H9 (cell line): ENCODE measurements around the gene CCDC116. TPM values are rescaled to one million over a fixed set of nuclear protein-coding genes. Genes with fewer than 3 reads are reported as not detected.

Experiments used
- DNase-seq: peaks from one replicate; pipeline ENCODE4 v3.0.0-alpha.2; 2017
- H2AFZ ChIP-seq: one replicate; pipeline ENCODE4 v1.6.1; 2013; ENCODE audit warnings: mild to moderate bottlenecking, low read length, control low read depth, moderate library complexity
- H2AK5ac ChIP-seq: 2 replicates; pipeline ENCODE4 v1.6.1; 2013; ENCODE audit warnings: low read length, control low read depth, mixed read lengths; ENCODE audit not compliant: insufficient read length
- H2BK120ac ChIP-seq: one replicate; pipeline ENCODE4 v1.6.1; 2013; ENCODE audit warnings: low read depth, mild to moderate bottlenecking, low read length, control low read depth, inconsistent platforms; ENCODE audit not compliant: poor library complexity, severe bottlenecking
- H2BK12ac ChIP-seq: 2 replicates; pipeline ENCODE4 v1.6.1; 2013; ENCODE audit warnings: low read length, control low read depth, mixed read lengths, low read depth; ENCODE audit not compliant: insufficient read length
- H2BK15ac ChIP-seq: 2 replicates; pipeline ENCODE4 v1.6.1; 2013; ENCODE audit warnings: low read depth, low read length, control low read depth
- H2BK20ac ChIP-seq: one replicate; pipeline ENCODE4 v1.6.1; 2013; ENCODE audit warnings: low read depth, mild to moderate bottlenecking, low read length, control low read depth, inconsistent platforms; ENCODE audit not compliant: poor library complexity, severe bottlenecking
- H2BK5ac ChIP-seq: 2 replicates; pipeline ENCODE4 v1.6.1; 2013; ENCODE audit warnings: low read length, control low read depth, mixed read lengths; ENCODE audit not compliant: insufficient read length
- H3K14ac ChIP-seq: 2 replicates; pipeline ENCODE4 v1.6.1; 2013; ENCODE audit warnings: low read length, control low read depth; ENCODE audit not compliant: insufficient read depth
- H3K18ac ChIP-seq: 2 replicates; pipeline ENCODE4 v1.6.1; 2013; ENCODE audit warnings: low read depth, mild to moderate bottlenecking, mixed read lengths, low read length, control low read depth; ENCODE audit not compliant: insufficient read length
- H3K23ac ChIP-seq: 2 replicates; pipeline ENCODE4 v1.6.1; 2013; ENCODE audit warnings: low read length, control low read depth, mixed read lengths, low read depth; ENCODE audit not compliant: insufficient read length
- H3K23me2 ChIP-seq: 2 replicates; pipeline ENCODE4 v1.6.1; 2013; ENCODE audit warnings: low read depth, mild to moderate bottlenecking, mixed read lengths, low read length, control low read depth; ENCODE audit not compliant: insufficient read length, poor library complexity, severe bottlenecking
- H3K27ac ChIP-seq: 2 replicates; pipeline ENCODE4 v1.5.1; 2013; ENCODE audit warnings: low read length, control low read depth, mixed read lengths, low read depth; ENCODE audit not compliant: insufficient read length
- H3K27me3 ChIP-seq: 2 replicates; pipeline ENCODE4 v1.6.1; 2013; ENCODE audit warnings: low read length, control low read depth, inconsistent platforms; ENCODE audit not compliant: insufficient read depth
- H3K4ac ChIP-seq: 2 replicates; pipeline ENCODE4 v1.6.1; 2013; ENCODE audit warnings: low read depth, mild to moderate bottlenecking, control low read depth, inconsistent platforms, low read length, moderate library complexity
- H3K4me1 ChIP-seq: 2 replicates; pipeline ENCODE4 v1.6.1; 2013; ENCODE audit warnings: low read length, control low read depth, inconsistent platforms; ENCODE audit not compliant: insufficient read depth
- H3K4me2 ChIP-seq: 2 replicates; pipeline ENCODE4 v1.6.1; 2013; ENCODE audit warnings: low read length, control low read depth, mixed read lengths; ENCODE audit not compliant: insufficient read length, insufficient read depth
- H3K56ac ChIP-seq: 2 replicates; pipeline ENCODE4 v1.6.1; 2013; ENCODE audit warnings: low read depth, mild to moderate bottlenecking, mixed read lengths, low read length, control low read depth; ENCODE audit not compliant: insufficient read length
- H3K79me1 ChIP-seq: 2 replicates; pipeline ENCODE4 v1.6.1; 2013; ENCODE audit warnings: low read depth, mild to moderate bottlenecking, moderate library complexity, low read length, control low read depth, inconsistent platforms; ENCODE audit not compliant: insufficient read depth, poor library complexity, severe bottlenecking
- H3K79me2 ChIP-seq: 2 replicates; pipeline ENCODE4 v1.6.1; 2013; ENCODE audit warnings: low read length, control low read depth, inconsistent platforms; ENCODE audit not compliant: insufficient read depth
- H3K9ac ChIP-seq: 2 replicates; pipeline ENCODE4 v1.6.1; 2013; ENCODE audit warnings: low read length, control low read depth, mixed read lengths; ENCODE audit not compliant: insufficient read length; ENCODE audit errors: extremely low read depth
- H3K9me3 ChIP-seq: one replicate; pipeline ENCODE4 v1.6.1; 2013; ENCODE audit warnings: low read depth, low read length, inconsistent platforms; ENCODE audit not compliant: control insufficient read depth
- H3T11ph ChIP-seq: one replicate; pipeline ENCODE4 v1.6.1; 2013; ENCODE audit warnings: mild to moderate bottlenecking, low read length, control low read depth, inconsistent platforms
- H4K20me1 ChIP-seq: one replicate; pipeline ENCODE4 v1.6.1; 2013; ENCODE audit not compliant: control insufficient read depth, insufficient read length, insufficient read depth
- H4K5ac ChIP-seq: 2 replicates; pipeline ENCODE4 v1.6.1; 2013; ENCODE audit warnings: low read depth, mild to moderate bottlenecking, mixed read lengths, low read length, control low read depth; ENCODE audit not compliant: insufficient read length
- H4K8ac ChIP-seq: replicated peaks from 2 replicates; pipeline ENCODE4 v1.6.1; 2013; ENCODE audit warnings: low read length, control low read depth, mixed read lengths, low read depth; ENCODE audit not compliant: insufficient read length
- H4K91ac ChIP-seq: 2 replicates; pipeline ENCODE4 v1.6.1; 2013; ENCODE audit warnings: low read depth, mild to moderate bottlenecking, moderate library complexity, mixed read lengths, low read length, control low read depth; ENCODE audit not compliant: insufficient read length
- H3K27ac Mint-ChIP-seq, 3 experiments: 2 replicates in 2 of 3; 3 replicates in 1 of 3; pipeline ENCODE4 v1.8.0; 2020 to 2021; ENCODE audit warnings: mixed read lengths in 3 of 3, mild to moderate bottlenecking in 1 of 3, moderate library complexity in 1 of 3
- H3K27me3 Mint-ChIP-seq: 2 replicates; pipeline ENCODE4 v1.8.0; 2021; ENCODE audit warnings: low read depth, mild to moderate bottlenecking, moderate library complexity, mixed read lengths
- H3K36me3 Mint-ChIP-seq, 3 experiments: 2 replicates in 2 of 3; 3 replicates in 1 of 3; pipeline ENCODE4 v1.8.0; 2020 to 2021; ENCODE audit warnings: low read depth in 3 of 3, mixed read lengths in 3 of 3; ENCODE audit not compliant: insufficient read depth in 1 of 3
- H3K4me1 Mint-ChIP-seq, 2 experiments: 2 replicates each; pipeline ENCODE4 v1.8.0; 2020; ENCODE audit warnings: mixed read lengths in 2 of 2
- H3K4me3 Mint-ChIP-seq, 2 experiments: 2 replicates in 1 of 2; 3 replicates in 1 of 2; pipeline ENCODE4 v1.8.0; 2020 to 2021; ENCODE audit warnings: mild to moderate bottlenecking in 2 of 2, mixed read lengths in 2 of 2, moderate library complexity in 1 of 2
- H3K9me3 Mint-ChIP-seq, 2 experiments: 2 replicates in 1 of 2; 3 replicates in 1 of 2; pipeline ENCODE4 v1.8.0; 2020; ENCODE audit warnings: mild to moderate bottlenecking in 2 of 2, mixed read lengths in 2 of 2, moderate library complexity in 1 of 2
- WGBS: extraction: QIAGEN DNeasy Blood & Tissue Kit; methylation state at CpG from one replicate; pipeline ENCODE4 v1.1.7; 2013; ENCODE audit warnings: missing lambda C conversion rate, low lambda C conversion rate, mixed read lengths; ENCODE audit not compliant: insufficient read length; ENCODE audit errors: extremely low coverage; 5-methylcytosine and 5-hydroxymethylcytosine counted together
- total RNA-seq: library from RNA; stranded (reverse); gene quantifications from 2 replicates; pipeline ENCODE4 v1.2.1, GENCODE V29; 2021
- TF ChIP-seq, protein P1 (sequence below): fragments of 200-600 bp; sonication (generic); conservative IDR thresholded peaks from 3 replicates; pipeline ENCODE4 v1.8.0; 2021; ENCODE audit warnings: antibody characterized with exemption, mild to moderate bottlenecking

CCDC116 gene
- total RNA-seq, 1 experiment from 2014 or later: 0.63 TPM

DNA sequence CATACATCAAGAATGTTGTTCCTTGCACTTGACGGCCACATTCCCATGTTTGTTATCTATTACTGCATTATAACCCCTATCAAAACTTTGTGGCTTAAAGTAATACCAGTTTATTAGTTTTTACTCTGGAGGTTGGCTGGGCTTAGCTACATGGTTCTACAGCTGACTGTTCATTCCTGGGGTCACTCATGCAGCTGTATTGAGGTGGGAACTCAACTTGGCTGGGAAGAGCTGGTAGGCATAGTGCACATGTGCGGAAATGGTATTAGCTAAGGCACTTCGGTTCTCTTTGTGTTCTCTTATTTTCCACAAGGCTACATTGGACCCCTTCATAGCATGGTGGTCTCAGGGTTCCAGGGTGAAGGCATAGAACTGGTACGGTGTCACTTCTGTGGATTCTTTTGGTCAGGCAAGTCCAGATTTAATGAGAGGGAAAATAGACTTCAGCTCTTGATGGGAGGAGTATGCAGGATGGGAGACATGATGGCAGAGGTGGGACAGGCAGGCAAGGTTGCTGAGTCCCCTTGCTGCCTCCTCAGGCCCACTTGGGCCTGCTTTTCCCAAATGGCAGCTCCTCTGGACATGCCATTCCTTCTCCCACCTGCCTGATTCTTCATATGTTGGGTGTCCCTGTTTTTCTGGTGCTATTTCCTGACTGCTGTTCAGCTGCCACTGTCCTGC lies 18.9 kb upstream of the CCDC116 start:
- H2BK120ac ChIP-seq: no peak overlapping the region
- no peaks in the 10 kb centered on the region; the same call in 1 of the 2 replicates for H3K27me3 Mint-ChIP-seq
- no peak overlapping the region for H3K27ac ChIP-seq
- no peaks in the 10 kb centered on the region for H3K9me3 ChIP-seq
- no peak overlapping the region for H3K23ac ChIP-seq
- H3K4me1 Mint-ChIP-seq: no peaks in the 10 kb centered on the region
- H3T11ph ChIP-seq: no peak overlapping the region
- H3K4me1 ChIP-seq: no peaks in the 10 kb centered on the region; the same call in 1 of the 2 replicates
- H3K23me2 ChIP-seq: no peaks in the 10 kb centered on the region
- H2BK20ac ChIP-seq: no peak overlapping the region
- H4K91ac ChIP-seq: no peak overlapping the region
- H3K14ac ChIP-seq: no peak overlapping the region
- no peak overlapping the region for H2AK5ac ChIP-seq
- no peak overlapping the region for H2BK12ac ChIP-seq
- no peak overlapping the region for H2BK5ac ChIP-seq
- no peak overlapping the region for H3K9ac ChIP-seq
- no peaks in the 10 kb centered on the region for H3K79me1 ChIP-seq
- no CpG with 5 or more reads among the region's 4 CpGs for WGBS
- no peak overlapping the region for H3K18ac ChIP-seq
- peaks cover 33 to 56% (median 48%) of the 10 kb centered on the region in 3 experiments; a peak in 6 of 7 replicates for H3K36me3 Mint-ChIP-seq
- no peak overlapping the region for H3K4me3 Mint-ChIP-seq
- H3K79me2 ChIP-seq: peaks cover 4% of the 10 kb centered on the region; the same call in 1 of the 2 replicates
- H4K20me1 ChIP-seq: no peaks in the 10 kb centered on the region
- H4K8ac ChIP-seq: no peak overlapping the region
- no peak overlapping the region for H4K5ac ChIP-seq
- DNase-seq: no peak
- no peak overlapping the region for H3K56ac ChIP-seq
- H3K9me3 Mint-ChIP-seq: no peaks in the 10 kb centered on the region
- no peak overlapping the region for H2AFZ ChIP-seq
- H3K27ac Mint-ChIP-seq: peak overlapping the region in 1 of 3 experiments; percentile 69; a peak in 2 of 7 replicates
- no peak overlapping the region for H3K4me2 ChIP-seq
- no peaks in the 10 kb centered on the region for H3K27me3 ChIP-seq
- no peak overlapping the region for H2BK15ac ChIP-seq
- TF ChIP-seq, protein P1, sequence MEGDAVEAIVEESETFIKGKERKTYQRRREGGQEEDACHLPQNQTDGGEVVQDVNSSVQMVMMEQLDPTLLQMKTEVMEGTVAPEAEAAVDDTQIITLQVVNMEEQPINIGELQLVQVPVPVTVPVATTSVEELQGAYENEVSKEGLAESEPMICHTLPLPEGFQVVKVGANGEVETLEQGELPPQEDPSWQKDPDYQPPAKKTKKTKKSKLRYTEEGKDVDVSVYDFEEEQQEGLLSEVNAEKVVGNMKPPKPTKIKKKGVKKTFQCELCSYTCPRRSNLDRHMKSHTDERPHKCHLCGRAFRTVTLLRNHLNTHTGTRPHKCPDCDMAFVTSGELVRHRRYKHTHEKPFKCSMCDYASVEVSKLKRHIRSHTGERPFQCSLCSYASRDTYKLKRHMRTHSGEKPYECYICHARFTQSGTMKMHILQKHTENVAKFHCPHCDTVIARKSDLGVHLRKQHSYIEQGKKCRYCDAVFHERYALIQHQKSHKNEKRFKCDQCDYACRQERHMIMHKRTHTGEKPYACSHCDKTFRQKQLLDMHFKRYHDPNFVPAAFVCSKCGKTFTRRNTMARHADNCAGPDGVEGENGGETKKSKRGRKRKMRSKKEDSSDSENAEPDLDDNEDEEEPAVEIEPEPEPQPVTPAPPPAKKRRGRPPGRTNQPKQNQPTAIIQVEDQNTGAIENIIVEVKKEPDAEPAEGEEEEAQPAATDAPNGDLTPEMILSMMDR: no peak
- H3K4ac ChIP-seq: no peak overlapping the region
